ENCODE results near the gene SKIL.
A peak's percentile ranks its signal among the peaks of the same experiment; 100 is the strongest.

SKIL gene

GRCh38 chr3:170350515-170351413 lies 6.8 kb upstream of the SKIL start:
- DNase-seq: no peak

DNA sequence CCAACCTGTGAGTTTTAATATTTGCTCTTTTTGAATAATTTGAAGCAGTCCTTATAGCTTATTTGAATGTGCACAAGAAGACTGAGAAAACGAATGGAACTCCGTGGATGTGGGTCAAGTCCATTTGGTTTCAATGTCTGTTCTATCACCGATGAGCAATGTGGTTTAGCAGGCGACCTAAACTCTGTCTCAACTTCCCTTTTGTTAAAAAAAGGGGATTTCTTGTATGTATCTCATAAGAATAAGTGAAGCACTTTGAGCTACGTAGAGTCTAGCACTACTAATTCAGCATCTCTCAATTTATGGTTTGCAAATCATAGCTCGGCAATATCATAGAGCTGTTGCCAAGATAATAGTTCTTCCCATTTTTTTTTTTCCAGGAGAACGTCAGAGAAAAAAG lies 4.6 kb upstream of the SKIL start:
- DNase-seq: peak; percentile 46

GRCh38 chr3:170353485-170353884 lies 4.0 kb upstream of the SKIL start:
- no peak for DNase-seq

- DNase-seq: no peak
Measured at GRCh38 chr3:170354760-170355159, 2.8 kb upstream of the SKIL start.

GRCh38 chr3:170355738-170356595 lies 1.5 kb upstream of the SKIL start:
- peak; percentile 66 for DNase-seq

GRCh38 chr3:170356596-170357175 lies 829 bp upstream of the SKIL start:
- peak; percentile 84 for DNase-seq

GRCh38 chr3:170358042-170359010 lies 811 bp downstream of the SKIL start:
- peak; percentile 72 for DNase-seq

GRCh38 chr3:170359178-170359704 lies 1.7 kb downstream of the SKIL start:
- no peak for DNase-seq

- no peak for DNase-seq
Measured at GRCh38 chr3:170360466-170360865, 3.0 kb downstream of the SKIL start.

DNA sequence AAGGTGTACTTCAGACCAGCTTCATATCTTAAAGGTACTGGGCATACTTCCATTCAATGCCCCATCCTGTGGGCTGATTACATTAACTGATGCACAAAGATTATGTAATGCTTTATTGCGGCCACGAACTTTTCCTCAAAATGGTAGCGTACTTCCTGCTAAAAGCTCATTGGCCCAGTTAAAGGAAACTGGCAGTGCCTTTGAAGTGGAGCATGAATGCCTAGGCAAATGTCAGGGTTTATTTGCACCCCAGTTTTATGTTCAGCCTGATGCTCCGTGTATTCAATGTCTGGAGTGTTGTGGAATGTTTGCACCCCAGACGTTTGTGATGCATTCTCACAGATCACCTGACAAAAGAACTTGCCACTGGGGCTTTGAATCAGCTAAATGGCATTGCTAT lies 3.4 kb downstream of the SKIL start:
- DNase-seq: no peak

DNA sequence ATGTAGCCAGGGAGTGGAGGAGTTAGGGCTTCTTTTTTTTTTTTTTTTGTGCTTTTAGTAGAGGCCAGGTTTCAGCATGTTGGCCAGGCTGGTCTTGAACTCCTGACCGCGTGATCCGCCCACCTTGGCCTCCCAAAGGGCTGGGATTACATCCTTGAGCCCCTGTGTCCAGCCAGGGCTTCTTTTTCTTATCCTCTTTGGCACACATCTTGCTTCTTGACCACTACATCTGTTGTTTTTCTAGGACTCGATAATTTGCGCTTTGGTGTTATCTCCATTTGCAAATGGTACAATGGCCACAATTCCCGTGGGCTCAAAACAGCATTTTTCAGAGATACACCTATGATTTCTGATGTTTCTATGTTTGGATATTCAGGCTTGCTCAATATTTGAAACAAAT lies 4.2 kb downstream of the SKIL start:
- no peak for DNase-seq

DNA sequence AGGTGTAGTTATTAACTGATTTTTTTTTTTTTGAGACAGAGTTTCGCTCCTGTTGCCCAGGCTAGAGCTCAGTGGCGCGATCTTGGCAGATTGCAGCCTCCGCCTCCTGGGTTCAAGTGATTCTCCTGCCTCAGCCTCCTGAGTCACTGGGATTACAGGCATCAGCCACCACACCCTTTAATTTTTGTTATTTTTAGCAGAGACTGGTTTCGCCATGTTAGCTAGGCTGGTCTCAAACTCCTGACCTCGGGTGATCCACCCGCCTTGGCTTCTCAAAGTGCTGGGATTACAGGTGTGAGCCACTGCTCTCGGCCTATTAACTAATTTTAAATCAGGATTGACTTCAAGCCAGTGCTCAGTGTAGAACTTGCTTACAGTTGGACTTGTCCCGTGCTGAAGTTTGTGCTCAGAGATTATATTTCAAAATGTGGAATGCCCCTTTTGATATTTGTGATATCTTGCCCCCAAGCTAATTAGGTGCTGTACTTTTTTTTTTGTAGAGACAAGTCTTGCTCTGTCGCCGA lies 6.0 kb downstream of the SKIL start:
- DNase-seq: no peak

GRCh38 chr3:170364965-170365364 lies 7.5 kb downstream of the SKIL start:
- no peak for DNase-seq

DNA sequence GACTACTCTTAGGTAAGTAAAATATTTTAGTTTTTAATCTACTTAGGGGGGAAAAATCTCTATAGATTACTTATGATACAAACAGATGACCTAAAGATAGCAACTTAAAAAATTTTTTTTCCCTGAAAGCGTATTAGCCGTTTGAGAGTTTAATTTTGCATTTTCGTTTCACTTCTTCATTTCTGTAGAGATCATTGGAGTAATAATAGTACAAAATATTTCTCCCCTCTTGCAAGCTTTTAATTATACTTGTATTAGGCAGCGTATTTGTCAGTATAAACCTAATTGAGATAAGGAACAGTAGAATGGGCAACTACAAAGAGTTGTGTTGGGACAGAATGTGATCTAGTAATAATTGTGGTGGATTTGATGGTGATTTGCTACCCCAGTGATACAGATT lies 10.3 kb downstream of the SKIL start:
- DNase-seq: no peak

GRCh38 chr3:170368921-170369320 lies 11.4 kb downstream of the SKIL start:
- peak; percentile 57 for DNase-seq

GRCh38 chr3:170372190-170372879 lies 14.8 kb downstream of the SKIL start:
- DNase-seq: no peak

DNA sequence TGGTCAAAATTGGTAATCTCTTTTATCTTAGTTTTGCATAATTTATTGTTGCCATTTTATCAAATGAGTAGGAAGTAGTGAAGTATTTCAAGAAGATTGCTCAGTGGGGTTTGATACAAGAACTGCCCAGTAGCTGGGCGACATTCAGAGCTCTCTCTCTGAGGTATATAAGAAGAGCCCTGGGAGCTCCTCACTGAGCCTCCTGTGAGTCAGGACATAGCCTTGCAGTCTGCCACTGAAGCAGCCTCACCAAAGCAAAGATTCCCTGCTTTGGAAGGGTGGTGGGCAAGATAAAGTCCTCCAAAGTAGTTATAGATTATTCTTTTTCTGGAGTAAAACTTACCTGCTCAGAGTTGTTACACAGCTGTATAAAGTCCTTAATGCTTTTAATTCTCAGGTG lies 26.1 kb downstream of the SKIL start:
- no peak for DNase-seq

DNA sequence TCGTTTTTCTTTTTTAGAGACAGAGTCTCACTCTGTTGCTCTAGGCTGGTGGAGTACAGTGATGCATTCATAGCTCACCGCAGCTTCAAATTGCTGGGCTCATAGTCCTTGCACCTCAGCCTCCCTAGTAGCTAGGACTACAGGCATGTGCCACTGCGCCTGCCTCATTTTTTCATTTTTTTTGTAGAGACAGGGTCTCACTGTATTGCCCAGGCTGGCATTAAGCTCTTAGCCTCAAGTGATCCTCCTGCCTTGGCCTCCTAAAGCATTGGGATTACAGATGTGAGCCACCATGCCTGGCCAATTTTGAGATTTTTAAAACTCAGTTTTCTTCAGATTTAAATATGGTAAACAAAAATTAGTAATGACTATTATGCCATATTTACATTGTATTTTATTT lies 29.0 kb downstream of the SKIL start:
- DNase-seq: no peak

DNA sequence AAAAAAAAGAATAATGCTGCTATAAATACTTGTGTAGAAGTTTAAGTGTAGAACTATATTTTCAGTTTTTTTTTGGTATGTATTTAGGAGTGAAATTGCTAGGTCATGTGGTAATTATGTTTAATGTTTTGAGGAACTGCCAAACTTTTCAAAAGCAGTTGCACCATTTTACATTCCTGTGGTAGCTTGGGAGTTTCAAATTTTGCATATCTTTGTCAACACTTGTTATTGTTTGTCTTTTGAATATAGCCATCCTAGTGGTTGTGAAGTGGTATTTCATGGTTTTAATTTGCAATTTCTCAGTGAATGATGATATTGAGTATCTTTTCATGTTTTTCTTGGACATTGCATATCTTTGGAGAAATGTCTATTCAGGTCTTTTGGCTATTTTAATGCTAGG lies 30.4 kb downstream of the SKIL start:
- DNase-seq: no peak

- DNase-seq: no peak
Measured at GRCh38 chr3:170391108-170391507, 33.6 kb downstream of the SKIL start.

GRCh38 chr3:170397685-170398084 lies 40.2 kb downstream of the SKIL start:
- no peak for DNase-seq
